Stromal cell of bone marrow (primary cell): ENCODE measurements around the gene PPP1R18.
"Not testable (repeated sequence)": the region's sequence is repeated elsewhere in the genome, so short reads cannot be mapped to it uniquely, and the experiment has no call there.

Experiments used
- DNase-seq: peaks from one replicate; pipeline ENCODE4 v3.0.0-alpha.2; 2012; ENCODE audit warnings: low read depth

PPP1R18 gene

DNA sequence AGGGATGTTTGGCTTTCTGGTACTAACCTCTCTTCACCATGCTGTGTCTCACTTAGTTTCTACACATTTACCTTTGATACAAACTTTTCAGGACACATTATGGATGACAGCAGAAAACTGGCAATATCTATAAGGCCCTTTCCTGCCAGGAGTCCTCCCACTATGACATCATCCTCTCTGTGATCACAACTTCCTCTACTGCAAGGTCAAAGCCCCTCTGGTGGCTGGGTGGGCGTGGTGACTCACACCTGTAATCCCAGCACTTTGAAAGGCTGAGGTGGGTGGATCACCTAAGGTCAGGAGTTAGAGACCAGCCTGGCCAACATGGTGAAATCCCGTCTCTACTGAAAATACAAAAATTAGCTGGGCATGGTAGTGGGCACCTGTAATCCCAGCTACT is 20.1 kb downstream of the PPP1R18 start:
- not testable (repeated sequence) for DNase-seq

DNA sequence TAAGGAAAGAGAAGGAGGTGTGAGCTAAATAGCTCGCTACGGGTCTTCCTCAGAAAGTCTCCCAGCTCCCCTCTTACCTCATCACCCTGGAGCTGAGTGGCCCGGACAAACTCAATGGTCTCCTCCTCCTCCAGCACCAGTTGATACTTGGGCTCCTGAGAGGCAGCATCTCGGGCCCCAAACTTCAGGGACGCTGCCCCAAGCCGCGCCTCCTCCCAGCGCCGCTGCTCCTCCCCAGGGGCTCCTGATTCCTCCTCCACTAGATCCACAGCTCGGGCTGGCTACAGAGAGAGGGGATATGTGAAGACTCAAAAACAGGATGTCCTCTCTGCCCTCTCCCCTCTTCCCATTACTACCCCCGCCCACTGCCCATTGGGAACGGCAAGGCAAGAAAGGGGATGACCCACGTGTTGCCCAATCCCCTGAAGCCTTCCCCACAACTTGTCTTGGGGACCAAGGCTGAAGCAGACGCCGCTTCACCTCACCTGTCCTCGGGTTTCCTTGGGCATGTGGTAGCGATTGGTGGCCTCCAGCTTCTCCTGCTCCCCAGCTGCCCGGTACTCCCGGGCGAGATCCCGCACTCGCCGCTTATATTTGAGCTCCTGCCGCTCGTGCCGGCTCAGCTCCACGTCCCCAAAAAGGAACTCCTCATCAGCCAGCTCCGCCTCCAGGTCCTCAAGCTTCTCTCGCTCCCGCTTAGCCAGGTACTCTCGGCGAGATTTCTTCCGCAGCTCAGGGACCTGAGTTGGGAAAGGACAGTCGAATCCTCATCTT is 21.3 kb downstream of the PPP1R18 start:
- no peak for DNase-seq

DNA sequence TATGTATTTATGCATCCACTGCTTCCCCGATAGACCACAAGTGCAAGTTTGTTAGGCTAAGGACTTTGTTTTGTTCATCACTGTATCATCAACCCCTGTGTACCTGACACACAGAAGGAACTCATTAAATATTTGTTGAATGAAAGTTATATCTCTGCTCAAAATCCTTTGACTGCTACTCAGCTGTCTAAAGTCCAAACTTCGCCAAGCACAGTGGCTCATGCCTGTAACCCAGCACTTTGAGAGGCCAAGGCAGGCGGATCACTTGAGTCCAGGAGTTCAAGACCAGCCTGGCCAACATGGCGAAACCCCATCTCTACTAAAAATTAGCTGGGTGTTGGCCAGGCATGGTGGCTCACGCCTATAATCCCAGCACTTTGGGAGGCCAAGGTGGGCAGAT is 28.5 kb downstream of the PPP1R18 start:
- DNase-seq: not testable (repeated sequence)

DNA sequence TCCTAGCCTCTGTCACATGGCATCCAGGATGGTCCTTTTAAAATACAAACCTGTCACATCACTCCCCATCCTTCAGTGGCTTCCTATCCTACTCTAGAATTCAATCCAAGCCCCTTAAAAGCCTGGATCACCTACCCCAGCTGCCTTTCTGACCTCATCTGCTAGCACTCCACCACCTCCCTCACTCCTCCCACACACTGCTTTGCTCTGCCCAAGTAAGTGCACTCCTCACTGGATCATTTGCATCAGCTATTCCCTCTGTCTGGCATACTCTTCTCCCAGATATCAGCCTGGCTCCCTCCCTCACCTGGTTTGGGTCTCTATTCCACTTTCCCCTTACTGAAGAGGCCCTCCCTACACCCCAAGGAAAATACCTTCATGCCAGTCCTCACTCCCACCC is 29.0 kb downstream of the PPP1R18 start:
- DNase-seq: no peak

DNA sequence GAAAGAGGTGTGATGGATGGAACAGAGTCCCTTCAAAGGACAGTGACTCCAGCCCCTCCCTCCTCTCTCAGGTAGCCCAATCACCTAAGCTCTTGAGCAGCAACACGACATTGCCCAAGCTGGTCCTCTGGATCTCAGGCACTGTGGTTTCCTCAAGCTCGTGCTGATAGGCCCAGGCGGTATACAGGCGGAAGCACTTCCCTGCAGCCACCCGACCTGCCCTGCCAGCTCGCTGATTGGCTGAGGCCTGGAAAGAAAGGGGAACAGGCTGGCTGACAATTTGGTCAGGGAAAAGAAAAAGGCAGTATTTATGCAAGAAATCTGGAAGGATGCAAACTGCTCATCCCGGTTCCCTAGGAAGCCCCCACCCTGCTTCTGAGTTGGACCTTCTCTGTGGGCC is 29.9 kb downstream of the PPP1R18 start:
- DNase-seq: no peak

DNA sequence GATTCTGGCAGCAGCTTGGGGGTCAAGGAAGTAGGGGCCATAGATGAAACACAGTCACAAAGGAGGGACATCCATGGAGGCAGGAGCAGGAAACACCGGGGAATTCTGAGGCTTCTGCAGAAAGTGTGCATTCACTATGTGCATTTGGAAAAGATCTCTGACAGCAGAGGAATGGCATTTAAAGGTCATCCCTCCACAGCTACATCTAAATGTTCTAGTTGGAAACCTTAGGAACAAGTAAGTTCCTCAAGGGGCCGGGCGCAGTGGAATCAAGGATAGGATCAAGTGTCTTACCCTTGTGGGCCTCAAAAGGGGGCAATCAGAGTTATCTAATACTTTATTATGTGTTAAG is 30.7 kb downstream of the PPP1R18 start:
- DNase-seq: no peak

DNA sequence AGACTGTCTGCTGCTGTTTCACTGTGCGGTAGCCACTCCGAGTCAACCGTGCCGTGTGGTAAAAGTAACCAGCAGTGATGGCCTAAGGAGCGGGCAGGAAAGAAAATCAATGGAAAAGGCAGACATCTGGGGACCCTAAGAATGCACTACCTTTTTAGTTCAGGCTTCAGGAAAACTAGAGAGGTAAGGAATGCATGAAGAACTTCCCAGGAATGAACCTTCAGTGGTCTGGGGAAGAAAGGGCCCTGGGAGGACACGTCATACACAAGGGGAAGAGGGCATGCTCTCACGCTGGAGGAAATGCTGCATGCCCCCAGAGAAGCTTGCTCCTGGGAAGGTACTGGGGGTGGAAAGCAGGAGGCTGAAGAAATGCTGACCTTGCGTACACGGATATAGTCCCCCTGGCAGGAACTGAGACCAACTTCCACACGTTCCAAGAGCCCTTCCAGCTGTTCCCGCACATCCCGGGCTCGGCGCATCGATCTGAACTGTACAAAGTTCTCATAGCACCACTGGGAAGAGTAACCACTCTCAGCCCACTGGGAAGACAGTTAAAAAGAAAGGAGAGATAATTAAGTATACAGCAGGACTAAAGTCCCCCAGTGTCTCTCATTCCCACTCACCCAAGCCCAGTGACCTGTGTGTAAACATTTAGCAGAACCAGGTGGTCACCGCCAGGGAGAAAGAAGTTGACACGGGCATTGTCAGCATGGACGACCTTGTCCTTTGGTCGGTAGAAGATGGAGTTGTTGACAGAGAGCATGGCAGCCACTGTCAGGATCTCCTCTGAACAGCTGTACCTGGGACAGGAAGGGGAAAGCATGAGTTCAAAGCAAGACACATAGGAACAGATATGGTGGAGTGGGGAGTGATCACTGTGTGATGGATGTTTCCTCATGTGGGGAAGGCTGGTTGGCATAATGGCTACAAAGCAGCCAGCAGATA is 31.4 kb downstream of the PPP1R18 start:
- no peak for DNase-seq

DNA sequence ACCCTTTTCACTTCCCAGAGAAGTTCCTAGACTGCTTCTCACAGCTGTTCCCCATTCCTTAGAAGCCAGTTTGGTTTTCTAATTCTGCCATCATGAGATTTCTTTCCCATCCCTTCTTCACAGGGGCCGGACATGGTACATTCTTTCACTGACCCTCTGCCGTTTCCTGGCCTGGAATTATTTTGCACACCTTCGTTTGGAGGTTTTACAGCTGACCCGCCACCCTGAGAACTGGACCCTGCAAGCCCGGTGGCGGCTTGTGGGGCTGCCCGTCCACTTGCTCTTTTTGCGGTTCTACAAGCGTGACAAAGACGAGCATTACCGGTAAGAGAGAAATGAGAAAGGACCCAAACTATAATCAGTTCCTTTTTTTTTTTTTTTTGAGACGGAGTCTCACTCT is 35.3 kb downstream of the PPP1R18 start:
- no peak for DNase-seq

DNA sequence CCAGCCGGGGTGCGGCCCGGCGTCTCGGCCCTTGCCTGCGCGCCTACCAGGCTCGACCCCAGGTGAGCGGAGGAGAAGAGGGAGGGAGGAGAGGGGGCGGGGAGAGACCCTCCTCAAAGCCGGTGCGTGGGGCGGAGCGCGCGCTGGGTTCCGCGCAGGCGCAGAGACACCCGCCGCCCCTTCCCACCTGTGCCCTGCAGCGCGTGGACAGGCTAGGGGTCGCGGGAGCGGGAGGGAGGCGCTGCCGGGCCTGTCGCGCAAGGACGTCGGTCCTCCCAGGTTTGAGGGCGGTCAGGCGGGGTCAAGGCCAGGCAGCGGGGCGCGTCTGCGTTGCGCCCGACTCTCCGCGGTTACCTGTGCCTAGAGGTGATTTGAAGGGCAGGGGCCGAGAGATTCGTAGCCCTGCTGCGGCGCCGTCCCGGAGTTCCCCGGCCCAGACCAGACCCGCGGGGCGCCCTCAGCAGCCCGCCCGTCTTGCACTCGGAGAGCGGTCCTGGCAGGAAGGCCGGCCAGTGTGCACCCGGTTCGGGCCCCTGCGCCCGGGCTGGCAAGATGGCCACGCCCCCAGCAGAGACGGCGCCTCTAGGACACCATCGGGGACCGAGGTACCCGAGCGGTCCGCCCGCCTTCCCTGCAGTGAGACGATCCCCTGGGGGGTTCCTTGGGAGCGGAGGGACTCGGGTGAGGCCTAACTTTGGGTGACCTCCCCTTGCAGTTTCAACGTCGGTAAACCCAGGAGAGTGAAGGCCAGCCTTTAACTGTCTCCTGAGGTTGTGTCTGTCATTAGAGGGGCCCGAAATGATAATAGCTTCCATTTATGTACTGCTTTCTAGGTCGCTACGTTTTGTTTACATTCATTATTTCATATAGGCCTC is 39.0 kb downstream of the PPP1R18 start:
- no peak for DNase-seq

DNA sequence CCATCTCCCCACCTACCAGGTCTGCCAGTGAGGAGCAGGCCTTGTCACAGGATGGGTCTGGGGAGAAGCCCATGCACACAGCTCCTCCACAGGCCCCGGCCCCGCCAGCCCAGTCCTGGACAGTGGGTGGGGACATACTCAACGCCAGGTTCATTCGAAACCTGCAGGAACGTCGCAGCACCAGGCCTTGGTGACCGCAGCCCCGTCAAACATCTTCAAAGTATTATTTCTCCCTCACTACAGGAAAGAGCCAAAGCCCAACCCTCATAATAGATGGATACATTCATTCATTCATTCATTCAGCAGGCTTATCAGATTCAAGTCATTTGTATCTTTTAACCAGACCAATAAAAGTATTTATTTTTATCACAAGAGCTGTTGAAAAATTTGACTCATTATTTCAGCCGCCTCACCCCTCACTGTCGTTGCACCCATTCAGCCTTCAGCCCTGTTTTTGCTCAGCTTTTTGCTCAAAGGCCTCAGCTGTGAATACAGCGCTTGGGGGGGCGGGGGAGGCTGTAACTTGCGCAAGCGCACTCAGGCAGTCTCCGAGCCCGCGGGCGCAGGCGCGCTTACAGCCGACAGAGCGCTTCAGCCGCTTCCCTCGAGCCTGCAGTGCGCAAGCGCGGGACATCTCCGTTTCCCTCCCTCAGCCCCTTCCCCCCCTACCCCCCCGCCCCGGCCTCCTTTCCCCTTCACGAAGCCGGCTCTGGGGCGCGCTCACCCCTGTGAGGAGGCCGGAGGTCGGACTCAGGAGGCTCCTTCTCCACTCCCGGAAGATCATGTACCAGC is 39.8 kb downstream of the PPP1R18 start, which contains the start of gene C6orf136:
Gene C6orf136, plus strand, starts transcription at position 684 of the 792 bp plus-strand sequence. Its CDS starts 99 bp downstream, at position 783.
- peak; percentile 81 for DNase-seq

DNA sequence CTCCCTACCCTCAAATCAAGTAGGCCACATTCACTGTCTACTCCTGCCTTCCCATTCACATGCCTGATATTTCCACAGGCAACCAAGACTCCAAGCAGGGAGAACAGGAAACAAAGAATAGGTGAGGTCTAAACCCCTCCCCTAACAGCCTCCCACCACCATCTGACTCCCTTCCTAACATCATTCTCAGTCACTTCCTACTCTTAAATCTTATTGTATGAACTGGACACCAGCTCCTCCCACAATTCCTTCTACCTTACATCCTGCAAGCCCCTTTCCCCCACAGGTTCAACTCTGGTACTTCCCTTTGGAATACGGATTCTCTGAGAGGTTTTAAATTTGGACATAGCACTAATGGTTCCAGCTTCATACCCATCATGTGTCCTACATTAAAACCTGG is 40.5 kb downstream of the PPP1R18 start:
- DNase-seq: no peak

DNA sequence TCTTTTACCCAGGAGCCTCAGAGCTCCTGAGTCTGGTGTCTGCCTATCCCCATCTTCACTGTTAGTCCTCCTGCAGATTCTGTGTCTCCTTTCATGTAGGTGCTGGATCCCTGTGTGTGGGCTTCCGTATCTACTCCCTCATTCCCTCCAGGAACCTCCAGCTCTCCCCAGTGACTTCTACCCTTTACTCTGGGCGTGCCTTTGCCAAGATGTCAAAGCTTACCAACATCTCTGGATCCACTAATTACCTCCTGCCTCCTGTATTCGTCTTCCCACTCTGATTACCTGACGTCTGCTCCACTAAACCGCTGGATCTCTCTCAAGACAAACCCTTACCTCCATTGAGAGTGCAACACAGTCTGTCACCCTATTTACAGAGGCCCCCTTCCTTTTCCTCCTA is 41.7 kb downstream of the PPP1R18 start:
- no peak for DNase-seq

DNA sequence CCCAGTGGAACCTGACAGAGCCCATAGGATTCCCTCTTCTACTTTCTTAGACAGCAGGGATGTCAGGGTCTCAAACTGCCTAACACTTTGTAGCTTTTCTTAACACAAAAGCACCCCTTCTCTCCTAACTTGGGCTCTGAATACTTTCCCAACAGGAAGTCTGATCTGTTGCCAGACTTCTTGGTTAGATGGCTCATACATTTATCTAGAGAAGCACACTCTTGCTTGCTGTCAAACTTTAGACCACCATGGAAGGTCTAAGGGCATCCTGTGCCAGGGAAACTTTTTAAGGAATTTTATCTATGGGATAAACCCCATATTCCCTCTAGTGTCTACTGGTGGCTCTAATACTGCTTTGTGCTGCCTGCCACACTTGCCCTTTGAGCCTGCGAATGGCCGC is 42.8 kb downstream of the PPP1R18 start:
- no peak for DNase-seq

DNA sequence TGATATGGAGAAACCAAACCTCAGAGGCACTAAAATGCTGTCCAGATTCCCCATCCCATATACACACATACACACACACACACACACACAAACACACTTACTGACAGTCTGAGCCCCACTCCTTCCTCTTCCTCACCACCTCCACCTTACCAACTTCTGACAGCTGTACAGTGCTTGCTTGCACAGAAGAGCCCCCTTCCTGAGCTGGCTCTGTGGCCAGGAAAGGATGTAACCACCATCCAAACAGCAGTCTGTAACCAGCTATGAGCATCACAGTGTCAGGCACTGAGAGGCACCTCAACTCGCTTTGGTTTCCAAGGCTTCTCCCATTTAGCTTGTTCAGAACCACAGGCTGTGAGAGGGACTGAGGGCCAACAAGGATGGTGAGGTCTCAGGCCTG is 45.4 kb downstream of the PPP1R18 start:
- DNase-seq: no peak

DNA sequence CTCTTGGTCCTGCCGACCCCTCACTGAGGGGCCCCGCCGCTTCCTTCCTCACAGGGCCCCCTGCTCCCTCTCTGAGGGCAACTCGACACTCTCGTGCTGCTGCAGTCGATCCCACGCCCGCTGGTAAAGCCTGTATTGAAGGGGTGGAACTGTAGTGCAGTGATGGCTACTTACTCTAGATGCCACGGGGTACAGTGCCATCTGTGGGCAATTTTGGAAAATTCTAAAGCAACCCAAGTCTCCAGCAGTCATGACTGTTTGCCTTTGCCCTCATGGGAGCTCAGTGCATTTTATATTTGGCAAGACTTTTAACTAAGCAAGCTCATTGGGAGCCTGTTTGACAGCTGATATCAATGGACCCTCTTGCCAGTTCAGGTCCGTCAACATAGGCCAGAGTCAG is 46.0 kb downstream of the PPP1R18 start:
- DNase-seq: no peak

DNA sequence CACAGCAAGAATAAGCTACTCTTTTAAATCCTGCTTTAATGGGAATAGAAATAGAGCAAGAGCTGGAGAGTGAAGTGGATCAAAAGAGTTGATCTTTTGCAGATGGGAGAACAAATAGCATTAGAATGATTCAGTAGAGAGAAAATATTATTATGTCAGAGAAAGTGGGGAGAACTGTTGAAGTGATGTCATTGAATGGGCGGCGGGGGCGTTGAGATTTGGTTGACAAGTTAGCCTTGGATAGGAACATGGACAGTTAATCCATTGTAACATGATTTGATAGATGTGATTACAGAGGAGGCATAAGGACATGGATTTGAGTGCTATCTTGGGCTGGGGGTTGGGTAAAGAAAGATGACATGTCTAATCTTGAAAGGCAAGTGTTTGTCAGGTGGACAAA is 50.6 kb downstream of the PPP1R18 start:
- no peak for DNase-seq

DNA sequence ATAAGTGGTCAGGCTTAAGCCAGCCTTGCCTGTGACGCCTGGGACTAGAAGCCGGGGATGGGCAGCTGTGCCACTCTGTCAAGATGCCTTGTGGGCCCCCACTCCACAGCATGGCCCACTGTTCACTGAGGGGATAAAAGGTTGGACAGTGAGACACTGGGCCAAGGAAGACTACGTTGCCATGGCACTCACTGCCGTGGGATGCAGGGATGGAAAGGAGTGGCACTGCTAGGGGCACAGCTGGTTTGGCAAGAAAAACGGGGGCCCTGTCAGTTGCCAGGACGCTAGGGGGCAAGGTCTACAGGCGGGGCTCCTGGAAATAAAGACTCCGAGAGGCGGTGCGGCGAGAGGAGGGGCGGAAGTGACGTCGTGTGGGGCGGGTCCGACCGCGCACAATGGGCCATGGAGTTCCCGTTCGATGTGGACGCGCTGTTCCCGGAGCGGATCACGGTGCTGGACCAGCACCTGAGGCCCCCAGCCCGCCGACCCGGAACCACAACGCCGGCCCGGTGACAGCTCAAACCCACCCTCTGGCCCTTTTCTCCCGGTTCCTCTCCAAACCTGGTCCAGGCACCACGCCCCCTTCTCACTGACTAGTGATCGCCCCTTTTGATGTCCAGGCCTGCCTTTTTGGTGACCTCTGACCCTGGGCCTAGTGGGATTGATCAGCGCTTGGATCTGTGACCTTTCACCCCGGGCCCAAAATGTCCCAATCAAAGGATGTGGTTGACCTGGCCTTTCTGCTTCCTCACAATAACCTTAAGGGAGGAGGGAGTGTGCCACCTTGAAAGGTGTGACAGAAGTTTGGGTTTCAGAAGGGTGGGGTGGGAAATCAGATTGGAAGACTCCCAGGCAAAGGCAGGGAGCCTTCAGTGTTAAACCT is 59.7 kb downstream of the PPP1R18 start, which contains the start of gene ATAT1:
Gene ATAT1, plus strand, starts transcription at position 391 of the 883 bp plus-strand sequence.
- peak; percentile 59 for DNase-seq
